Heart left ventricle (tissue), 13 donors: ENCODE results near the gene SOD3.

Experiments used
- CTCF ChIP-seq, 12 donors: fragments of 200-600 bp; sonication (generic) in 4 of 12; IDR thresholded peaks; one replicate each; pipeline versions ENCODE4 v1.5.0 to v1.8.0; 2018 to 2022; ENCODE audit warnings: antibody characterized with exemption in 12 of 12, mild to moderate bottlenecking in 5 of 12
- POLR2A ChIP-seq, 2 donors: fragments of 450-650 bp; IDR thresholded peaks; one replicate each; pipeline ENCODE4 v1.6.1; 2017; ENCODE audit warnings: antibody characterized with exemption in 2 of 2, mild to moderate bottlenecking in 2 of 2, moderate library complexity in 2 of 2
- donor health status: ischemic (EF 13 %, LVEDD 7.1; RV severe dilation, severe dysfunction).
- donor health status: DM: no; HTN: yes; CAD: no.
- donor health status: DM: no; HTN: no; CAD: no.
- donor health status: ischemic (EF 25% LVEDD 6.9; RV normal size, moderate dysfunction).
- donor health status: ischemic (EF 25% LVEDD 5.7; RV mildly dilated, moderate dysfunction).
- donor health status: ischemic (EF 35%, LVEDD 5.7; RV mildly dilated, moderate dysfunction).
- donor health status: nonischemic (EF 11% LVEDD 7.7; RV severe dilation, severe dysfunction).
- donor health status: DM: yes; HTN: yes; CAD: no.
- donor health status: PGD.
- donor health status: ischemic (EF 29% LVEDD 5.4; RV normal size, mild dysfunction).
- donor health status: nonischemic (EF 23%, LVEDD 6.1; RV moderate dilation, normal function).

GRCh38 chr4:24771241-24771640 lies 24.1 kb upstream of the SOD3 start:
- TF ChIP-seq CTCF (IDR thresholded peaks at IDR 0.05): no peak
- TF ChIP-seq POLR2A (IDR thresholded peaks at IDR 0.05): no peak
